Spleen (tissue), 7 donors: ENCODE data around the gene SMG6.

Source experiments
- POLR2AphosphoS5 ChIP-seq, 3 donors: sonication (generic); formaldehyde crosslinking; IDR thresholded peaks; one replicate each; pipeline ENCODE4 v1.5.1; 2017; ENCODE audit warnings: antibody characterized with exemption in 3 of 3
- TF ChIP-seq, protein P1 (sequence below), 11 experiments: fragments of 200-600 bp in 7 of 11; fragments of 450-650 bp in 4 of 11; sonication (generic) in 4 of 11; IDR thresholded peaks in 8 of 11; conservative IDR thresholded peaks in 3 of 11; 1 replicate in 7 of 11; 2 replicates in 4 of 11; pipeline versions ENCODE4 v1.4.0 to v1.8.0; 2016 to 2021; ENCODE audit warnings: antibody characterized with exemption in 11 of 11, inconsistent platforms in 4 of 11, mild to moderate bottlenecking in 1 of 11
- donor health status: DM: no; HTN: no; CAD: no; lungs with moderate emphysema.
- donor health status: DM: no; HTN: no; CAD: no.
- donor health status: DM: no; HTN: no; CAD: no.

DNA sequence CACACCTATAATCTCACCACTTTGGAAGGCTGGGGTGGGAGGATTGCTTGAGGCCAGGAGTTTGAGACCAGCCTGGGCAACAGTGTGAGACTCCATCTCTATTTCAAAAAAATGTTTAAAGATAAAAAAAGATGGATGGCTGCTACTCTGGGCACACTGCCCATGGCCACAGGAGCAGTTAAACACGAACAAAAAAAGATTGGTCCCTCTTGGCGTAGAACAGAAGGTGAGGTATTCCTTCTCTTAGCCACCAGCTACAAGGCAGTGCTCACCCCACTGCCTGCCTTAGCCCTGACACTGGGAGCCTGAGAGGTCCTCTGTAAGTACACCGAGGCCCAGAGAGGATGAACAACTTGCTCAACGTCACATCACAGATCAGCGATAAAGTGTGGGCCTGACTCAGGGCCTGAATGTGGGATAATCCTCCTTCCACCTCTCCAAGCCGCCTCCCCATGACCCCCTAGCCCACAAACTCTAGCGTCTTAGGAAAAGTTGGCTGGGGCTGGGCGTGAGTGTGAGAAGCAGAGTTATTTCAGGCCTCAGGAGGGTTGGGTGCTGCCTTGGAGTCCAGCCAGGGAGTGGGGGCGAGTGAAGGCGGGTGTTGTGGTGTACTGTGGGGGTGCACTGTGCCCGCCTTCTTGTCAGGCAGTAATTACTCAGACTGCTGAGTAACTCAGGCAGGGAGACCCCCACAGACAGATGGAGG is 275.9 kb downstream of the SMG6 start:
- TF ChIP-seq, protein P1, sequence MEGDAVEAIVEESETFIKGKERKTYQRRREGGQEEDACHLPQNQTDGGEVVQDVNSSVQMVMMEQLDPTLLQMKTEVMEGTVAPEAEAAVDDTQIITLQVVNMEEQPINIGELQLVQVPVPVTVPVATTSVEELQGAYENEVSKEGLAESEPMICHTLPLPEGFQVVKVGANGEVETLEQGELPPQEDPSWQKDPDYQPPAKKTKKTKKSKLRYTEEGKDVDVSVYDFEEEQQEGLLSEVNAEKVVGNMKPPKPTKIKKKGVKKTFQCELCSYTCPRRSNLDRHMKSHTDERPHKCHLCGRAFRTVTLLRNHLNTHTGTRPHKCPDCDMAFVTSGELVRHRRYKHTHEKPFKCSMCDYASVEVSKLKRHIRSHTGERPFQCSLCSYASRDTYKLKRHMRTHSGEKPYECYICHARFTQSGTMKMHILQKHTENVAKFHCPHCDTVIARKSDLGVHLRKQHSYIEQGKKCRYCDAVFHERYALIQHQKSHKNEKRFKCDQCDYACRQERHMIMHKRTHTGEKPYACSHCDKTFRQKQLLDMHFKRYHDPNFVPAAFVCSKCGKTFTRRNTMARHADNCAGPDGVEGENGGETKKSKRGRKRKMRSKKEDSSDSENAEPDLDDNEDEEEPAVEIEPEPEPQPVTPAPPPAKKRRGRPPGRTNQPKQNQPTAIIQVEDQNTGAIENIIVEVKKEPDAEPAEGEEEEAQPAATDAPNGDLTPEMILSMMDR (IDR thresholded peaks at IDR 0.05 in 8 of 11, conservative IDR thresholded peaks at IDR 0.05 in 3 of 11): no peak
- no peak for TF ChIP-seq POLR2AphosphoS5 (IDR thresholded peaks at IDR 0.05)
